NCI-H2171 treated with DMSO at 0.1 percent for 48 hours (cell line): ENCODE data around the gene KLHDC8B.

Experiments used
- DNase-seq: peaks from one replicate; lab custom pipeline; 2025; lab: John Stamatoyannopoulos, UW

Gene KLHDC8B

DNA sequence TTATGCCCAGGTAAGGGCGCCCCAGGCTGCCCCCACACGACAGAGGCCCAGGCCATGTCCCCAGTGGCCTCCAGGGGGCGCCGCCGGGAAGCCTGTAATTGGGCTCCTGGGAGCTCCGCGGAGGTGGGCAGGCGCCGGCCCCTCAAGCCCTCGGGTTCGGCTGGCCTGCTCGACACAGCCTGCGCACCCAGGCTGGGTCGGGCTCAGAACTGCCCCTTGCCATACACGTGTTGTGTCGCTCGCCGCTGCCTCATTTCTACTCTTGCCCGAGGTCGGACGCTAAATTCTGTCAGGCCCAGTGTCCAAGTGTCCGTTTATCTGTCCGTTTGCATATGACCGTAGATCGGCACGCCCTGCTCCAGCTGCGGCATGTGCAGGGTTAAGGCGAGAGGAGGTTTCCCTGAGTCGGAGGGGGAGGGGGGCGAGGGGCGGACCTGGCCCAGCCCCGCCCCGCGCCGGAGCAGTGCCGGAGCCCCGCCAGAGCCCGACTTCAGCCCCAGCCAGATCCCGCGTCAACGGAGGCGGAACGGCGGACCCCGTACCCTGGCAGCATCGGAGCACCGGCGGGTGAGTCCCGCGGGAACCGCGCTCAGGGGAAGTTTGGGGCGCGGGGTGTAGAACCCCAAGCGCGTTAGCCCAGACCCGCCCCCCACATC lies at the start of gene KLHDC8B:
TSS of gene KLHDC8B (plus strand) at position 480 of the 656 bp plus-strand sequence. CDS start 1,172 bp downstream, outside the sequence.
- peak; percentile 29 for DNase-seq

DNA sequence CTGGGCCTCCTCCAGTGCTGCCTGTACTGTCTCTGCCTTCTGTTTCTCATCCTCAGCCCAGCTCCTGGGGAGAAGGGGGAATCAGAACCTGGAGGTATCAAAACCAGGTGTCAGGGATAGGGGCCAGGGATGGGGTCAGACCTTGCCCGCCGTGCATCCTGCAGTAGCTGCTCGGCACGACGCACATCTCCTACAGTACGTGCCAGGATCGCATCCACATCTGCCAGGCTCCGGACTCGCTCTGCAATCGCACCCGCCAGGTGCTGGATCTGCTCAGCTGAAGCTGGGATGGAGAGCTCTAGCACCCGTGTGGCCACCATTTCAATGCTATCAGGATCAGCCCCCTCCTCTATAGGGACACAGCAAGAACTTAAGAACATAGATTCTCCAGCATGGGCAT lies 49.4 kb upstream of the KLHDC8B start:
- DNase-seq = no peak

DNA sequence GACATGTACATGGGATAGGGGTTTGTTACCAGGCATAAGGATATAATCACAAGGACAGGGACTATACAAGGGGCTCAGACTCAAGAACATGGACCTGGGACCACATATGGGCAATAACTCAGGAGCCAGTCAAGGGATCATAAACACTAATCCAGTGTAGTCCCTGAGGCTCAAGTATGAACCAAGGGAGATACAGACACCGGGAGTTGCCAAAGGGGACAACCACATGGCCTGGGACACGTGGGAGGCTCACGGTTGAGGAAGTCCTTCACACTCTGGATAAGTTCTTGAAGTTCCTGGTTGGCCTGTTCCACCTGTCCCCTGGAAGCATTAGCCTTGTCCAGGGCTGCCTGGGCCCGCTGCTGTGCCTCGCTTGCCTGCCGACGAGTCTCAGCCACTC lies 48.9 kb upstream of the KLHDC8B start:
- DNase-seq = no peak

DNA sequence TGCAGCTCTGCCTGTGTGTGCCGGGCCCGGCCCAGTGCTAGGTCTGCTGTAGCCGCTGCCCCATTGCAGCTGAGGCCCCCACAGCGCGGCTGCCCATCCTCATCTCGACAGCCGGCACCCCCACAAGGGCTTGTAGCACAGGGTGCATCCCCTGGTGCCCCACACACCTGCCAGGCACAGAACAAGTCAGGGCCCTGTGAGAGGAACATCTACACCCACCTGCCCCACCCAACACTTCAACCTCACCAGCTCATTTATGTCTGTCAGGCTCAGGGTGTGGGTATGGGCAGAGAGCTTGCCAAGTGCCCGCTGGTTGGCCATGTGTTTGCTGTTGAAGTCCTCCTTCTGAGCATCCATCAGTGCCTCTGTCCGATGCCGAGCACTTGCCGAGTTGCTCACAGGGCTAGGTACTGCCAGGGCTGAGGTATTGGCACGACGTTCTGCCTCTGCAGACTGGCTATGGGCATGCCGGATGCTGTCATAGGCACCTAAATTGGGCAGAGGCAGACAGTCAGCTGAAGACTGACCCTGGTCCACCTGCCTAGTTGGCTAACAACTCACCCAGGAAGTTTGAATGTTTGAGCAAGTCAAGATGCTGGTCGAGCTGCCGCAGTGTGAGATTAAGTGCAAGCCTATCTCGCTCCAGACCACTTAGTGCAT lies 48.4 kb upstream of the KLHDC8B start:
- no peak for DNase-seq

DNA sequence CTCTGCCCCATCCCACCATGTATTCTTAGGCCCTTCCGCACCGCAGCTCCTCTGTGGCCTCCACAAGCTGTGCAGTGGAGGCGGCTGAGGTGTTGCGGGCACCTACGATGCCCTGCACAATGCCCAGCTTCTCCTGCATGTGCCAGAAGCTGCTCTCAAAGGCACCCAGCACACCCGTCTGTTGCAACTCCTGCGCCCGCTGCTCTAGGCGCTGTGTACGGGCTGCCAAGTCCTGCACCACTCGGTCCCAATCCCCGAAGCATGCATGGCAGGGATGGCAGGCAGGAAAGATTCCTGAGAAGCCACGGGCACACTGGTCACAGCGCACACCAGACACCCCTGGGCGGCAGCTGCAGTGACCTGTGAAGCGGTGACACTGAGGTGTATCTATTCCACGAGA lies 47.7 kb upstream of the KLHDC8B start:
- DNase-seq = no peak

DNA sequence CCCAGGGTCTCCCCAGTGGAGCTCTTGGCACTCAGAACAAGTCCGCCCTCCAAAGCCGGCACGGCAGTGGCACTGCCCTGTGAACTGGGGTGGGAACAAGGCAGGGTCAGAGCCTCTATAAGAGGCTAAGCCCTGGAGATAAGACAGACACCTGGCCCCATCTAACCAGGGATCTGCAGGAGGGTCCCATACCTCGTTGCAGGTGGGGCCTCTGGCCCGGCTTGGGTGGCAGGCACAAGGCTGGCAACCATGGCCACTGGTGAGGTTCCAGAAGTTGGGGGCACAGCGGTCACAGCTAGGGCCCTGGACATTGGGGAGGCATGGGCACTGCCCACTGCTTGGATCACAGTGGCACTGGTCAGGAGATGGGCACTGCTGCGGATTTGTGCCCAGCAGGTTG lies 47.2 kb upstream of the KLHDC8B start:
- DNase-seq = no peak

DNA sequence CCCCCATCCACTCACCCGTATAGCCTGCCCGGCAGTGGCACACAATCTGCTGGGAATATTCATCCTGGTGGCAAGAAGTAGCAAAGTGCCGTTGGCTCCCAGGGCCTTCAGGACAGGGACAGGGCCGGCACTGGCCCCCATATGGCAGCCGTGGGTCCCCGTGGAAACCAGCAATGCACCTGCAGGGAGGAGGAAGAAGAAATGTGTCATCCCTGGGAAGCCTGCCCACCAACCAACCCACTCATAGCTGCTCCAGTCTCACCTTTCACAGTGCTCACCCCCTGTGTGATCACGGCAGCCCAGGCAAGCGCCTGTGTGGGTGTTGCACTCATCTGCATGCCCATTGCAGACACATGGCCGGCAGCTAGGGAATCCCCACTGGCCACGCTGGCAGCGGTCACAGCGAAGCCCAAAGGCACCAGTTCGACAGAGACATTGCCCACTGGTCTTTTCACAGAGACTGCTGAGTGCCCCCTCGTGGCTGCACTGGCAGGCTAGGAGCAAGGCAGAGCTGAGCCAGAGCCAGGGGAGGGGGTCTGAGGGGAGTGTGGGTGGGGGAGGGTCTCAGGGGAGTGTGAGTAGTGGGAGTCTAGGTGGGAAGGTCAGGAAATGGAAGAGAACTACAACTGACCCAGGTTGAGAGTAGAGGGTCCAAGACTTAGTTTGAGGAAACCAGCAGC lies 46.3 kb upstream of the KLHDC8B start:
- no peak for DNase-seq

DNA sequence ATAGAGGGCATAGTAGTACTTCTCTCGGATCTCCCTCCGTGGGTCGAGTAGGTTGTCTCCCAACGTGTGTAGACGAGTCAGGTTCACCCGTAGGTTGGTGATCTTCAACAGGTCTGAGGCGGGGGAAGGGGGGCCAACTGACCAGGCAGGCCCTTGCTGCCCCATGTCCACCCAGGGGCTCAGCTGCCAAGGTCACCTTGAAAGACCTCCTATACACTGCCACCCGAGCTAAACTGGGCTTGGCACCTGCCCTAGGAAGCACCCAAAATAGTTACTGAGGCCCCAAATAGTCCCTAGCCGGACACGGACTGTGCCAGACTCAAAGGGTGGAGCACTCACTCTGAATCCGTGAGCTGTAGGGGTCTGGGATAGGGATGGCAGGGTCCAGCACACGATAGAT lies 40.4 kb upstream of the KLHDC8B start:
- no peak for DNase-seq

DNA sequence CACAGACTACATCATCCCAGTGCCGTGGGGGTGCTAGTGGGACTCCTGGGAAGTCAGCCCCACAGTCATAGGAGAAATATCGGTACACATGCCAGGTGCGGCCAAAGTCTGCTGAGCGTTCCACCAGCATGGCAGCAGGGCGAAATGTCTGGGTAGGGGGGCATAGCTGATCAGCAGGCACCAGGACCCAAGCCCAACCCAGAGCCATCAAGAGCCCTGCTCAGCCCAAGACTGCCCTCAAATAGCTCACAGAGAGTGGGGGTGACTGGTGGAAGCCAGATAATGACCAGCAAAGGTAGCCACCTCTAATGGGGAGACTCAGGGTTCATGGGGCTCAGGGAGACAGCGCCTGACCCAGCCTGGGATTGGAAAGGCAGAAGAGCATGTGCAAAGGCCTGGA lies 39.8 kb upstream of the KLHDC8B start:
- no peak for DNase-seq

DNA sequence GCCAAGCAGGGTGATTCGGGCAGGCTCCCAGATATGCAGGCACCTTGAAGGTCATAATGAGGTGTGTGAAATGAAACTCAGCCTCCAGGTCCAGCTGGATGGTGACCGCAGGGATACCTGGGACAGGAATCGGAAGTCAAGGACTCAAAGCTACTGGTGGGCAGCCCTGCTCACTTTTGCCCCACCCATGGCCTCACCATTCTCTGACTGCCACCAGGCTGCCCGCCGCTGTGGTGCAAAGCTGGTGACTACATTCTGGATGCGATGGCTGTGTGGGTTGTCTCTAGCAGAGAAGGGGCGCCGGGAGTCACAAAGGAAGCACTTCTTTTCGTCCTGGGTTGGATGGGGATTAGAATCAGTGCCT lies 39.3 kb upstream of the KLHDC8B start:
- no peak for DNase-seq

DNA sequence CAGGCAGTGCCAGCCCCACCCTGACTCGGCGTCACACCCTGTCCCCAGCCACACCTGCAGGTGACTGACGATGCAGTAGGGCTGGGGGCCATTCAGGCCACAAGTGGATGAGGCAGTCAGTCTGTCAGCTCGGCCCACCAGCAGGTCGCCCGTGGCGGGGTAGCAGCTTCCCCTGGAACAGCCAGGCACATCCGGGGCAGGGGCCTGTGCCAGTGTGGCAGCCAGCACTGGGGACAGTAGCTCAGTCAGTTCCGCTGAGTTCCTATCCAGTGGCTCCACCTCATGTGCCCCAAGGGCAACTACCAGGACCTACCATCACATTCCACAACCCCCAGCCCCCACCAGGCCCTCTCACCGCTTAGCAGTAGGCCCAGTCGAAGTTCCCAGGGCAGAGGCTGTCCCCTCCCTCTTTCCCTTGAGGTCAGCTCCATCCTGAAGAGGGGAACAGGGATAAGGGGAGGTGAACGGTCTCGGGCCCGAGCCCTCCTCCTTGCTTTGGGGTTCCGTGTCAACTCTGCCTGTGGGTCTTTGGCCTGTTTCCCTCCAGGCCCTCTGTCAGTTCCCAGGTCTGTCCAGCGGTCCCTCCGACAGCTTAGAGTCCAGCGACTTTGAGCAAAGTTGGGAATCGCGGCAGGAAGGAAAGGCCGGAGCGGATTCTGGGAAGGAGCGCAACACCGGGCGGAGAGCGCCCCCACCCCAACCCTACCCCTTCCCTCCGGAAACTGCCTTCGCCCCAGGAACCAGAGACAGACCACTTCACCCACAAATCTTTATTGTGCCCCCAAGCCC lies 38.8 kb upstream of the KLHDC8B start, which contains the start of gene LAMB2:
TSS of gene LAMB2 (minus strand) at position 614 of the 789 bp plus-strand sequence. CDS start at position 431, 183 bp downstream.
- no peak for DNase-seq

DNA sequence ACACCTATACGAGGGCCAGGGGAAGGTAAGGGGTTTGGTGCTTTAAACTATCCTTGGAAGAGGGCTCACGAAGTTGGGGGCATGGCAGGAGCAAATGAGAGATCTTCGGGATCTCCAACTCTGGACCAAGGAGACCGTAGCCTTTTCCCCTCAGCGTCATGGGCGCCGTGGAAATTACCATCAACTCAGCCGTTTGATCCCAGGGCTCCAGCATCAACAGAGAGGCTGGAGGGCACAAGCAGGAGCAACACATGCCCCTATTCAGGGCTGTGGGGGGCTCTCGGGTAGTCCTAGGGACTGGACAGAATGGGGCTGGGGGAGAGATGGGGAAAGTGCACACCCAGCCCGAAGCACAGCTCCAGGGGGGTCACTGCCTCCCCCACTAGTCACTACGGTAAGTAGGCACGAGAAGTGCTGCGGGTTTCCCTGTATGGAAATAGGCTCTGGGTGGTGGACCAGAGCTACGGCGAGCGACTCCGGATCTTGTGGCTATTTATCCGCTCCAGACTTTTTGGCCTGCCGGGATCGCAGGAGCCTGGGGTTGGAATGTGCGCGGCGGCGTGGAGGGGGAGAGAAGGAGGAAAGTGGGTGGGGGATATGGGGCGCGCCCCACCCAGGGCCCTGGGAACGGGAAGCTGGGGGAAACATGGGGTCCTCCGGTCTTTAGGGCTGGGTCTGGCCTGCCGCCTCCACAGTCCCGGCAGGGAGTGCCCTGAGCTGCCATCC lies 38.0 kb upstream of the KLHDC8B start:
- peak; percentile 48 for DNase-seq

DNA sequence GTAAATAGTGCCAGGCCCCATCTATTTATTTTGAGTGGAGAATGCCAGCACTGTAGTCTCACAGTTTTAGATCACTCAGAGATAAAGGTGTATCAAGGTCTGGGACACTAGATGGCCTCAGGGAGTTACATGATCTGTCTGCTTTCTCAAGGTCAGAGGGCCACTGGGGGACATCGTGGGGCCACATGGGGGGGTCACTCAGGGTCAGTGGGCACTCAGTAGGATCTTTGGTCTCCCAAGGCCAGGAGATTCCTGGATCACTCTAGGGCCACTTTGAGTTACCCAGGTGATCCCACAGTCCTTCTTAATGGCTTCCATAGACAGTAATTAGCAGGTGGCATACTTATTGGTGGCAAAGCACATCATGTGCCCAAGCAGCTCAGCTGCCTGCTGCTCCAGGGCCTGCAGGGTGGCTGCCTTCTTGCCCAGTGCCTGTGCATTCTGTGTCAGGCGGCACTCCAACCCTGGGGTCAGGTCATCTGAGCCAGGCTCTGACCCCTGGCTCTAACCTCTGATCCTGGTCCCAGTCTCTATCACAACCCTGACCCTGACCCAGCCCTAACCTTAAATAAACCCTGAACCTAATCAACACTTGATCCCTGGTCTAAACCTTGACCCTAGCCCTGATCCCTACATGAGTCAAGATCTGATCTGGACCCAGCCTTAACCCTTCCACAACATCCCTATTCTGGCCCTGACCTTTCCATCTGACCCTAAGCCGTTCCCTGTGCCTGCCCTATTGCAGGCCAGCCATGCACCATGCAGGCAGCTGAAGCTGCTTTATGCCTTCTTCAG lies 36.7 kb upstream of the KLHDC8B start:
- DNase-seq = no peak

DNA sequence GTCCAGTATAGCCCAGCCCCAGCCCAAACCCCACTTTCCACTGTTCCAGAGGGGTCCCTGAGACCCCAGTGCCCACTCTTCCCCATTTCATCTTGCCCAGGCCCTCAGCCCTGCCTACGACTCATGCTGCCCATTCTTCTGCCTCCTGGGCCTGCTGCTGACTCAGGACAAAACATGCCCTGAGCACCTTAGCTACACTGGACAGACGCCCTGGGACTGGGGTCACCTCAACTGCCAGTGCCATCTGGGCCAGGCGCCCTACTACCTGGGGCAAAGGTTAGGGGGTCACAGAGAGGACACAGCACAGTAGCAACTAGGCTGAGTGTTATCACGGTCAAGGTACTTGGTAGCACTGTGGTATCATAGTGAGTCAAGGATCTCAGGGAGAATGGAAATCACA lies 35.9 kb upstream of the KLHDC8B start:
- no peak for DNase-seq

DNA sequence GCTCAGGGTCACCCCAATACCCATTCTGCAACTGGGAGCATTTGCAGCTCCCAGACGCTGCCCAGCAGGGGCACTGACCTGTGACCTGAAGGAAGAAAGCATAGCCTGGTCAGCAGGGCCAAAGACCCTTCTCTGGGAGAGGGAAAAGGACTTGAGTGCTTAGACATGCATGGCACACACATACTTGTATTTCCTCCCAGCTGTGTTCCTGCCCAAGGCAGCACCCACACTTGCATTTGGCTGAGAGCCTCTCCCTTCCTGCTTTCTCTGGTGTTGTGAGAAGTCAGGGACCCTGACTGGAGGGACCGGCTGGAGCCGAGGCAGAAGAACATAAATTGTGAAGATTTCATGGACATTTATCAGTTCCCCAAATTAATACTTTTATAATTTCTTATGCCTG lies 31.3 kb upstream of the KLHDC8B start:
- DNase-seq = no peak

DNA sequence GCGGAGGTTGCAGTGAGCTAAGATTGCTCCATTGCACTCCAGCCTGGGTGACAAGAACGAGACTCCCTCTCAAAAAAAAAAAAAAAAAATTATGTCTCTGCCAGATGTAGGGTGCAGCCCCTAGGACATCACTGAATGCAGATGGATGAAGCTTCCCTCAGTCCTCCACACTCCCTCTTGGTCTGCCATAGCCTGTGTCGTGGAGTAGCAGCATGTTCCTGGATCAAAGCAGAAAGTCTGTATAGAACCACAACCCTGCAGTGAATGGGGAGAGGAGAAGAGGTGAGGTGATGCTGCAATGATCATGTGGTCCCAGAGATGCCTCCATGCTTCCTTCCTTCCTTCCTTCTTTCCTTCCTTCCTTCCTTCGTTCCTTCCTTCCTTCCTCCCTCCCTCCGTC lies 23.2 kb upstream of the KLHDC8B start:
- no peak for DNase-seq

DNA sequence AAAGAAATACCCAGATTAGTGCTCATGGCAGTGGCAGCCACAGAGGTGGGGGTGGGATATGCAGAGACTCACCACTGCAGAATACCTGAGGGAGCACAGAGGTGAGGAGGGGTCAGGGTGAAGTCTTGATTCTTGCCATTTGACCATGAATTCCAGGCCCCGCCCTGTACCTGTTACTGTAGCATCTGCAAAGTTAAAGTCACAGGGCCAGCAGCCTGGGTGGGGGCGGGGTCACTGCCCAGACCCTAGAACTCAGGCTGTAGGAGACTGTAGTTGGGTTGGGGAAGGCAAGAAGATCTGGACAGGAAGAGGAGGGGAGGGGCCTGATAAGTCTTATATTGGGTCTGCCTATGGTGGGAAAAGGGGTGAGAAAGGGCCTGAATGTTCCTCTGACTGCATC lies 19.8 kb upstream of the KLHDC8B start:
- DNase-seq = no peak

DNA sequence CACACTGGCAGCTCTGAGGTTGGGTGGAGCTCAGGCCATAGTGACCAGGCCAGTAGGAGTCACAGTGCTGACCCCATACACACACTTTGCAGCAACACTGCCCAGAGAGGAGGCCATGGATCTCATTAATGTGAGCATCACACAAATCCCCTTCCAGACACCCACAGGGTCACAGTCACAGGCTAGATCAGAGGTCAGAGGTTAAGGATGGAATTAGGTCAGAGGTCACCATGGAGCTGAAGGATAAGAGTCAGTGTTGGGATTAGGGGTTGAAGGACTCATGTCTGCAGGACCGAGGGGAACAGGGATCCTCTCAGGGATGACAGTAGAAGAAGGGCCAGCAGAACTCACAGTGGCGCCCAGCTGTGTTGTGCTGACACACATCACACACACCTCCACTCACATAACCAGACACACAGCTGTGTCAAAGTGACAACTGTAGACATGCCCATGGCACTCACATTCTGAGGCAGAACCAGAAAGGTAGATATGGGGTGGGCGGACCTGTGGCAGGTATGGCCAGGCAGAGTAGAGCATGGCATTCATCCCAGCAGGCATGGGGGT lies 18.0 kb upstream of the KLHDC8B start:
- no peak for DNase-seq

DNA sequence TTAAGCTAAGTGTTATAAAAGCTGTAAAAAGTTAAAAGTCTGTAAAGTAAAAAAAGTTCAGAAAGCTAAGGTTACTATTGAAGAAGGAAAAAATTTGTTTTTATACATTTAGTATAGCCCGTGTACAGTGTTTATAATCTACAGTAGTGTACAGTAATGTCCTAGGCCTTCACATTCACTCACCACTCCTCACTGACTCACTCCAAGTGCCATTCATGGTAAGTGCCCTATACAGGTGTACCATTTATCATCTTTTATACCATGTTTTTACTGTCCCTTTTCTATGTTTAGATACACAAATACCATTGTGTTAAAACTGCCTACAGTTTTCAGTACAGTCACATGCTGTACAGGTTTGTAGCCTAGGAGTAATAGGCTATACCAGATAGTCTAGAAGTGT lies 14.1 kb upstream of the KLHDC8B start:
- DNase-seq = no peak

DNA sequence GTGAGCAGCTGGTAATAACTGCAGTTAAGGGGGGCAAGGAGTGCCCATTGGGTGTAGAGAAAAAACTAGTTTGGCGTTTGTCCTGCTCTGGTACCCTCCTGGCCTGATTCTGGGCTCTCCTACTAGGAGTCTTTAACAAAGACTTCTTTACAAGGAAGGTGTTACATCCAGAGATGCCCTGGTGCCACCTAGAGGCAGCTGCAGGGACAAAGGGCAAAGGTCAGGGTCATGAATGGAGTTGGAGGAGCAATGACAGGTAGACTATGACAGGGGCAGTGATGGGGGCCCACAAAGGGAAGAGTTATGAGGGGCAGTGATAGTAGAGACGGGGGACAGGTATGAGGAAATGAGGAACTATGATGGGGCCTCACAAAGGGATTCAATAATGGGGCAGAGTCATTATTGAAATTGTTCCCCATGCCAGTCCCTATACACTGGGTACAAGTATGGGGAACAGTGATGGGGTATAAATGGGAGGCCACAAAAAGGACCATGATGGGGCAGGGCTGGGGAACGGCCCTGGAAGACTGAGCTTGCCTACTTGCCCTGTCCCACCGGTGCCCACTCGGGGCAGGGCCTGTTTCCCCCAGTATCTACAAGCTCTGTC lies 13.2 kb upstream of the KLHDC8B start:
- no peak for DNase-seq
